T-cell (primary cell): ENCODE data around the gene TNS1. TPM values are rescaled to one million over a fixed set of nuclear protein-coding genes. Genes with fewer than 3 reads are reported as not detected.
A peak's percentile ranks its signal among the peaks of the same experiment; 100 is the strongest.

Source experiments
- ATAC-seq, 4 experiments: fragments of 200-7000 bp in 3 of 4; fragments of 150-1000 bp in 1 of 4; cut with Tn5 transposase; replicated peaks in 1 of 4; 1 replicate in 3 of 4; 2 replicates in 1 of 4; pipeline ENCODE4 v1.10.0; 2021; ENCODE audit warnings: moderate library complexity in 3 of 4, mild to moderate bottlenecking in 2 of 4, moderate number of reproducible peaks in 1 of 4
- CTCF ChIA-PET, 2 donors: fragments of 300-600 bp; sonication (Branson Sonifier 250); formaldehyde crosslinking; loops; one replicate each; lab custom pipeline; 2022; ENCODE audit warnings: antibody characterized with exemption in 2 of 2; lab: Charles Lee
- POLR2A ChIA-PET, 2 donors: fragments of 300-600 bp; sonication (Branson Sonifier 250); formaldehyde crosslinking; loops; one replicate each; lab custom pipeline; 2022; ENCODE audit warnings: antibody characterized with exemption in 2 of 2; lab: Charles Lee
- DNase-seq, 35 experiments: peaks; one replicate each; pipeline versions ENCODE4 v3.0.0 to v3.0.0-alpha.2; 2013 to 2023
- H3K27ac ChIP-seq: one replicate; pipeline ENCODE4 v1.5.1; 2013; ENCODE audit warnings: low read length
- H3K27me3 ChIP-seq, 2 experiments: replicated peaks in 1 of 2; 1 replicate in 1 of 2; 2 replicates in 1 of 2; pipeline versions ENCODE4 v1.6.1 to v1.7.0; 2013; ENCODE audit warnings: low read length in 1 of 2, mixed read lengths in 1 of 2; ENCODE audit not compliant: control insufficient read depth in 2 of 2, insufficient read depth in 2 of 2; ENCODE audit errors: extremely low read depth in 1 of 2
- H3K36me3 ChIP-seq, 2 donors: 1 replicate in 1 of 2; 2 replicates in 1 of 2; pipeline versions ENCODE4 v1.6.1 to v1.7.0; 2013; ENCODE audit warnings: low read length in 1 of 2; ENCODE audit not compliant: control insufficient read depth in 2 of 2, insufficient read depth in 1 of 2; ENCODE audit errors: extremely low read depth in 1 of 2
- H3K4me1 ChIP-seq, 2 experiments: 1 replicate in 1 of 2; 2 replicates in 1 of 2; pipeline versions ENCODE4 v1.6.1 to v1.7.0; 2013; ENCODE audit warnings: low read length in 2 of 2, mixed read lengths in 1 of 2; ENCODE audit not compliant: insufficient read depth in 2 of 2, control insufficient read depth in 1 of 2; ENCODE audit errors: extremely low read depth in 1 of 2
- H3K4me3 ChIP-seq, 2 donors: 1 replicate in 1 of 2; 2 replicates in 1 of 2; pipeline versions ENCODE4 v1.5.1 to v1.7.0; 2013; ENCODE audit warnings: mild to moderate bottlenecking in 2 of 2, low read length in 1 of 2, moderate library complexity in 1 of 2; ENCODE audit not compliant: control insufficient read depth in 1 of 2; ENCODE audit errors: extremely low read depth in 1 of 2
- H3K9me3 ChIP-seq: 2 replicates; pipeline ENCODE4 v1.7.0; 2013
- H3K27ac Mint-ChIP-seq, 2 donors: one replicate each; pipeline ENCODE4 v1.8.0; 2020 to 2021; ENCODE audit warnings: mild to moderate bottlenecking in 2 of 2, mixed read lengths in 2 of 2
- H3K27me3 Mint-ChIP-seq, 2 donors: one replicate each; pipeline ENCODE4 v1.8.0; 2021 to 2022; ENCODE audit warnings: mixed read lengths in 2 of 2
- H3K36me3 Mint-ChIP-seq: one replicate; pipeline ENCODE4 v1.8.0; 2021; ENCODE audit warnings: mixed read lengths
- H3K4me1 Mint-ChIP-seq, 3 donors: one replicate each; pipeline ENCODE4 v1.8.0; 2020 to 2022; ENCODE audit warnings: mixed read lengths in 3 of 3, mild to moderate bottlenecking in 1 of 3
- H3K4me3 Mint-ChIP-seq, 3 donors: one replicate each; pipeline ENCODE4 v1.8.0; 2020 to 2022; ENCODE audit warnings: mild to moderate bottlenecking in 3 of 3, mixed read lengths in 3 of 3, moderate library complexity in 3 of 3
- H3K9me3 Mint-ChIP-seq, 3 donors: one replicate each; pipeline ENCODE4 v1.8.0; 2020 to 2022; ENCODE audit warnings: mixed read lengths in 3 of 3
- WGBS: methylation state at CpG from one replicate; pipeline ENCODE4 v1.1.5; 2013; ENCODE audit warnings: missing lambda C conversion rate; ENCODE audit not compliant: insufficient coverage; 5-methylcytosine and 5-hydroxymethylcytosine counted together
- total RNA-seq, 35 experiments: library from RNA in 6 of 35; stranded (reverse) in 6 of 35; fragments of 120-200 nt in 1 of 35; gene quantifications; one replicate each; pipeline versions ENCODE4 v1.2.1 to v1.2.4 and lab custom pipeline; 2013 to 2026

Gene TNS1
- total RNA-seq, 5 donors from 2014 or later (not counting 1 experiment from before 2014, with no cell fraction given): 0.28 to 2.1 (median 1.3) TPM

DNA sequence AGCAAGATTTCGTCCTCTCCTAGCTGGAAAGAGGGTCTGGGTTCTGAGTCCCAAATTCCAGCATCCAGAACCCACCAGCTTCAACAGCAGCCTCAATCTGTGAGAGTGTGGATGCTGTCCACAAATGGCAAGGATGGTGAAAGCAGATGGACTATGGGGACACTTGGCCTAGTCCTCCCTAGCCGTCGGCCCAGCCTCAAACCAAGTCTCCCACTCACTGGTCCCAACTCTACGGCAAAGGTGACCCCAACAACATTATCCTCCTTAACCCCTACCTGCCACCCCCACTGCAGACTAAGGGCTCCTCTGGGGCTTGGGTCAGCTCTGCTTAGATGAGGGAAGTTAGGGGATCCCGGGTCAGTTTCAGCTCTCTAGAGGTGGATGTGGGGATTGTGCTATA is 57.3 kb downstream of the TNS1 start:
- H3K27me3 ChIP-seq: peaks cover 0 to 61% of the 10 kb centered on the region in 2 experiments
- peaks cover 24 to 41% of the 10 kb centered on the region in 2 donors for H3K27me3 Mint-ChIP-seq
- no peaks in the 10 kb centered on the region for H3K9me3 ChIP-seq
- ATAC-seq (no peak), DNase-seq (no peak)
- no peaks in the 10 kb centered on the region for H3K36me3 ChIP-seq
- peaks cover 0 to 2% (median 0%) of the 10 kb centered on the region in 3 donors for H3K4me1 Mint-ChIP-seq
- ChIA-PET POLR2A (no interaction called here), CTCF (no interaction called here)
- H3K4me3 ChIP-seq: no peak overlapping the region
- H3K36me3 Mint-ChIP-seq: no peaks in the 10 kb centered on the region
- no peak overlapping the region for H3K4me3 Mint-ChIP-seq
- H3K27ac Mint-ChIP-seq: no peak overlapping the region
- H3K4me1 ChIP-seq: no peaks in the 10 kb centered on the region
- H3K9me3 Mint-ChIP-seq: no peaks in the 10 kb centered on the region
- WGBS: no CpG with 5 or more reads among the region's 5 CpGs
- H3K27ac ChIP-seq: no peak overlapping the region

DNA sequence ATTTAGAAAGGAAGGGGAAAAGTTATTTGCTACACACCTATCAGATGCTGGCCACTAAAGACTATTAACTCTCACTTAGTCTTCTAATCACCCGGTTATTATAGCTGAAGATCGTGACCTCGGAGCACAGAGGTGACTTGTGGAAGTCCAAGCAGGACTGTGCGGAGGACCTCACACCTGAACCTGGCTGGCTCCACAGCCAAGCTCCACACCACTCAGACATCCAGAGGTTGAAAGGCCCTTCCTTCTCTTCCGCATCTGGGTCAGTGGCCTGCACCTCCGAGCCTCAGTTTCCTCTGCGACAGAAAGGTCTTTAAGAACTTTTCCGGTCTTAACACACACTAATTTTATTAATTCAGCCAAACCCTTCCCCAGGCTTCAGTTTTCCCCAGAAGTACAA is 57.9 kb downstream of the TNS1 start:
- Histone ChIP-seq H3K27ac (no peak overlapping the region), H3K4me3 (no peak overlapping the region), H3K9me3 (no peaks in the 10 kb centered on the region), H3K27me3 (peaks cover 0 to 63% of the 10 kb centered on the region in 2 experiments), H3K36me3 (no peaks in the 10 kb centered on the region), H3K4me1 (no peaks in the 10 kb centered on the region)
- no peaks in the 10 kb centered on the region for H3K9me3 Mint-ChIP-seq
- ChIA-PET CTCF (no interaction called here), POLR2A (no interaction called here)
- H3K27me3 Mint-ChIP-seq: peaks cover 28 to 43% of the 10 kb centered on the region in 2 donors
- peaks cover 0 to 2% (median 0%) of the 10 kb centered on the region in 3 donors for H3K4me1 Mint-ChIP-seq
- H3K4me3 Mint-ChIP-seq: no peak overlapping the region
- H3K27ac Mint-ChIP-seq: no peak overlapping the region
- 93% methylated on average over 6 of the region's 8 CpGs for WGBS
- no peak for DNase-seq
- ATAC-seq: no peak
- no peaks in the 10 kb centered on the region for H3K36me3 Mint-ChIP-seq

DNA sequence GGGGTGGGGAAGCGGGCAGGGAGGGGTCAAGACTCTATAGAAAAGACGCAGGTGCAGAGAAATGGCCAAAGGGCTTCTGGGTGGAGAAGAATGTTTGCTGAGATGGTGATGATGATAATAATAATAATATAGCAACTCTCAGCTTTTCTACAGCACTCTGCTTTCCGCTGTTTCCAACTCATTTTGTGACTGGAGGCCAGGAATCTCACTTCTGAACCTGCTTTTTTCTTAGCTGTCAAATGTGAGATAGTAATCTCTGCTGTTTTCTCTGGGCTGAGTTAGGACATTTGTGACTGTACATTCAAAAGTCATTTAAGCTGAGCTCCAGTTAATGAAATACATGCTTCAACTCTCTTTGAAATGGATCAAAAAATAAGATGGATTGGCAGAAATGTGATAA is 58.4 kb downstream of the TNS1 start:
- Mint-ChIP-seq H3K9me3 (no peaks in the 10 kb centered on the region), H3K36me3 (no peaks in the 10 kb centered on the region), H3K27ac (no peak overlapping the region), H3K4me3 (no peak overlapping the region), H3K4me1 (peaks cover 0 to 2% (median 0%) of the 10 kb centered on the region in 3 donors), H3K27me3 (peaks cover 28 to 43% of the 10 kb centered on the region in 2 donors)
- no CpG with 5 or more reads among the region's 3 CpGs for WGBS
- ATAC-seq (no peak), DNase-seq (no peak)
- ChIA-PET POLR2A (no interaction called here), CTCF (no interaction called here)
- H3K4me3 ChIP-seq: no peak overlapping the region
- H3K27ac ChIP-seq: no peak overlapping the region
- H3K9me3 ChIP-seq: no peaks in the 10 kb centered on the region
- H3K4me1 ChIP-seq: no peaks in the 10 kb centered on the region
- peaks cover 0 to 68% of the 10 kb centered on the region in 2 experiments for H3K27me3 ChIP-seq
- no peaks in the 10 kb centered on the region for H3K36me3 ChIP-seq

DNA sequence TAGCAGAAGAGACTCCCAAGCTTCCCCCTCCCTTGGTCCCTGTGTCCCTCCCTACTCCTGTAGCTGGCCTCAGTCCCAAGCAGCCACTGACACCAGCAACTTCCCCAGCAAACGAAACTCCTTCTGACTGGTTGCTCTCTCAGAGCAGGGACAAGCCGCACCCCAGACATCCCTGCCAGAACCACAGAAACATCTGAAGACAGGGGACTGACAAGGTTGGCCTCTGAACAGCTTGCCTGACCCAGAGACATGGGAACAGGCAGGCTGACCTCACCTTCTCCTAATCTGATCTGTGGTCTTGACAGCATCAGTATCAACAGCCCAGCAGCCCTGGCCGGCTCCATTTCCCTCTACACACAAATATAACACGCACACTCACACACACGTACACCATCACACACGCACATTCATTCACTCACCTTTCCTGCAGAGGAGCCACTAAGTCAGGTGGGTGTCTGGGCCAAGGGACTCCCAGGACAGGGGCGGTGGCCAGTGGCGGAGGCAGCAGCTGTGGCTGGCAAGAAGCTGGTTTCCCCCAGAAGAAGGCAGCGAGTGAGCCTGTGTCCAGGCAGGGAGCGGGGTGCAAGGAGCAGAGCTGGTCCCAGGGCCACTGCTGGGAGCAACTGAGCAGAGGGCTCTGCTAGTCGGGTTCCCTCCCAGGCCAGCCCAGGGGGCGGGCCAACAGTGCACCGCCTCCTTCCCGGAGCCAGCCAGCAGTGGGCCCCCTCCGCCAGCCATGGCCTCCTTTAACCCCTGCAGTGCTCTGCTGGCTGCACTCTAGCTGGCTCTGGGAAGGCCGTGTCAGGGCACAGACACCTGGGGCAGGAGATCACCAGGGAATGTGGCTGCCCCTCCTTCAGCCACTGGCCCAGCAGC is 59.1 kb downstream of the TNS1 start:
- Histone ChIP-seq H3K4me1 (no peaks in the 10 kb centered on the region), H3K36me3 (no peaks in the 10 kb centered on the region), H3K27ac (no peak overlapping the region), H3K27me3 (peaks cover 0 to 68% of the 10 kb centered on the region in 2 experiments), H3K4me3 (no peak overlapping the region), H3K9me3 (no peaks in the 10 kb centered on the region)
- Mint-ChIP-seq H3K27me3 (peaks cover 28 to 43% of the 10 kb centered on the region in 2 donors), H3K4me1 (peaks cover 0 to 2% (median 0%) of the 10 kb centered on the region in 3 donors), H3K36me3 (no peaks in the 10 kb centered on the region), H3K4me3 (no peak overlapping the region), H3K27ac (peak overlapping the region in 1 of 2 donors; percentile 1), H3K9me3 (no peaks in the 10 kb centered on the region)
- POLR2A ChIA-PET: no interaction called here
- ATAC-seq (peak in 1 of 4 experiments; percentile 39), DNase-seq (no peak)
- 22% methylated on average over 16 of the region's 16 CpGs for whole genome bisulfite sequencing
- CTCF ChIA-PET: no interaction called here

DNA sequence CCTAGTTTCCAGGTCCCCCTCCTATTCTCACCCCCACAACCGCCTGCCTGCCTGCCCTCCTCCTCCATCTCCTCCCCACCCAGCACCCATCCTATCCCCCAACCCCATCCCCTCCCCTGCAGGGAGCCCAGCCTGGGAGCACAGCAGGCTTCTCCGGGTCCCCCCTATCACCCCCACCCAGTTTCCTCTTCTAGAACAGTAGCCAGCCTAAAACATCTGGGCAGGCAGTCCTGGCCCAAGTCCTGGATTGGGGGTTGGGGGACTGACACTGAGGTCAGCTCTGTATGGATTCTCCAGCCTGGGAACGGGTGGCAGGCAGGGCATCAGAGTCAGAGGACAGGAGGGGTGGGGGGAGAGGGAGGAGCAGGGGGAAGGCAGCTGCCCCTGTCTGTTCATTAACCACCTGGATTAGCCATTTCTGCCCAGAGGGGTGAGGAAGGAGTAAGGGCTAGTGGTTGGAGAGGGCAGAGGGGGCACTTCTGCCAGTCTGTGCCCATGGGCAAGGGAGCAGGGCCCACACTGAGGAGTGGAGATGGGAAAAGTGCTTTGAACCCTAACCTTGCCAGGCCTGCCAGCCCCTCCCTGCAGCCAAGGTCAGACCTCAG is 60.0 kb downstream of the TNS1 start:
- Mint-ChIP-seq H3K27ac (no peak overlapping the region), H3K4me1 (peaks cover 0 to 2% (median 0%) of the 10 kb centered on the region in 3 donors), H3K27me3 (peaks cover 28 to 43% of the 10 kb centered on the region in 2 donors), H3K36me3 (no peaks in the 10 kb centered on the region), H3K9me3 (no peaks in the 10 kb centered on the region), H3K4me3 (no peak overlapping the region)
- ATAC-seq (no peak), DNase-seq (no peak)
- no peaks in the 10 kb centered on the region for H3K4me1 ChIP-seq
- peaks cover 0 to 63% of the 10 kb centered on the region in 2 experiments for H3K27me3 ChIP-seq
- CTCF ChIA-PET: no interaction called here
- H3K36me3 ChIP-seq: no peaks in the 10 kb centered on the region
- no peaks in the 10 kb centered on the region for H3K9me3 ChIP-seq
- no peak overlapping the region for H3K4me3 ChIP-seq
- 40% methylated on average over 2 of the region's 3 CpGs for WGBS
- POLR2A ChIA-PET: no interaction called here
- H3K27ac ChIP-seq: no peak overlapping the region

GRCh38 chr2:217941886-217942728 is 60.7 kb downstream of the TNS1 start:
- no peak overlapping the region for H3K4me3 Mint-ChIP-seq
- no peak for DNase-seq

More at GRCh38 chr2:217941886-217942728, 60.7 kb downstream of the TNS1 start:
- Histone ChIP-seq H3K4me3 (no peak overlapping the region), H3K27ac (no peak overlapping the region), H3K27me3 (peaks cover 0 to 63% of the 10 kb centered on the region in 2 experiments), H3K4me1 (no peaks in the 10 kb centered on the region), H3K36me3 (no peaks in the 10 kb centered on the region), H3K9me3 (no peaks in the 10 kb centered on the region)
- ATAC-seq: peak in 1 of 4 experiments; percentile 23
- no peaks in the 10 kb centered on the region for H3K36me3 Mint-ChIP-seq
- CTCF ChIA-PET: no interaction called here
- no peak overlapping the region for H3K27ac Mint-ChIP-seq
- H3K27me3 Mint-ChIP-seq: peaks cover 28 to 39% of the 10 kb centered on the region in 2 donors
- H3K9me3 Mint-ChIP-seq: no peaks in the 10 kb centered on the region
- peaks cover 0 to 2% (median 0%) of the 10 kb centered on the region in 3 donors for H3K4me1 Mint-ChIP-seq
- POLR2A ChIA-PET: no interaction called here
- WGBS: 79% methylated on average over 6 of the region's 8 CpGs
